ENCODE data around the gene GLS. TPM values are rescaled to one million over a fixed set of nuclear protein-coding genes. Genes with fewer than 3 reads are reported as not detected.
"Not testable (repeated sequence)": the region's sequence is repeated elsewhere in the genome, so short reads cannot be mapped to it uniquely, and the experiment has no call there.

Gene GLS
- total and polyA plus RNA-seq, 2 donors = 27.6 to 312 TPM

- H3K4me3 ChIP-seq (ENCODE audit: low read depth, low read length) = no peak overlapping the region
- no peak for DNase-seq (ENCODE audit: extremely low spot score)
- no peaks in the 10 kb centered on the region for H3K4me1 ChIP-seq (ENCODE audit: insufficient read depth)
- WGBS = 75% methylated on average over 2 of the region's 2 CpGs
- H3K36me3 ChIP-seq (ENCODE audit: insufficient read depth) = no peaks in the 10 kb centered on the region
- no peak overlapping the region for H3K27ac ChIP-seq (ENCODE audit: low read depth)
Measured at GRCh38 chr2:190862571-190862991, 18.0 kb upstream of the GLS start.

- H3K36me3 ChIP-seq (ENCODE audit: insufficient read depth) = no peaks in the 10 kb centered on the region
- no peak overlapping the region for H3K27ac ChIP-seq (ENCODE audit: low read depth)
- no peaks in the 10 kb centered on the region for H3K4me1 ChIP-seq (ENCODE audit: insufficient read depth)
- no peak overlapping the region for H3K4me3 ChIP-seq (ENCODE audit: low read depth, low read length)
- 38% methylated on average over 3 of the region's 3 CpGs for WGBS
- DNase-seq (ENCODE audit: extremely low spot score) = no peak
Measured at GRCh38 chr2:190863946-190864345, 16.7 kb upstream of the GLS start.

- H3K36me3 ChIP-seq (ENCODE audit: insufficient read depth) = no peaks in the 10 kb centered on the region
- no peak overlapping the region for H3K4me3 ChIP-seq (ENCODE audit: low read depth, low read length)
- no peak for DNase-seq (ENCODE audit: extremely low spot score)
- H3K27ac ChIP-seq (ENCODE audit: low read depth) = no peak overlapping the region
- no peaks in the 10 kb centered on the region for H3K4me1 ChIP-seq (ENCODE audit: insufficient read depth)
Measured at GRCh38 chr2:190864375-190864774, 16.2 kb upstream of the GLS start.

- Histone ChIP-seq H3K27ac (ENCODE audit: low read depth) (no peak overlapping the region), H3K4me3 (ENCODE audit: low read depth, low read length) (no peak overlapping the region), H3K36me3 (ENCODE audit: insufficient read depth) (no peaks in the 10 kb centered on the region), H3K4me1 (ENCODE audit: insufficient read depth) (no peaks in the 10 kb centered on the region)
- WGBS = 30% methylated on average over 2 of the region's 2 CpGs
- DNase-seq (ENCODE audit: extremely low spot score) = no peak
Measured at GRCh38 chr2:190867212-190867611, 13.4 kb upstream of the GLS start.

GRCh38 chr2:190867832-190868231, 12.8 kb upstream of the GLS start:
- H3K27ac ChIP-seq (ENCODE audit: low read depth) = no peak overlapping the region
- no peaks in the 10 kb centered on the region for H3K4me1 ChIP-seq (ENCODE audit: insufficient read depth)
- H3K36me3 ChIP-seq (ENCODE audit: insufficient read depth) = no peaks in the 10 kb centered on the region
- DNase-seq (ENCODE audit: extremely low spot score) = no peak
- H3K4me3 ChIP-seq (ENCODE audit: low read depth, low read length) = no peak overlapping the region
- WGBS = 91% methylated on average over 4 of the region's 4 CpGs

- WGBS = 88% methylated on average over 5 of the region's 5 CpGs
- Histone ChIP-seq H3K36me3 (ENCODE audit: insufficient read depth) (no peaks in the 10 kb centered on the region), H3K27ac (ENCODE audit: low read depth) (no peak overlapping the region), H3K4me1 (ENCODE audit: insufficient read depth) (no peaks in the 10 kb centered on the region), H3K4me3 (ENCODE audit: low read depth, low read length) (no peak overlapping the region)
- no peak for DNase-seq (ENCODE audit: extremely low spot score)
Measured at GRCh38 chr2:190869721-190870120, 10.9 kb upstream of the GLS start.

- H3K4me3 ChIP-seq (ENCODE audit: low read depth, low read length); H3K36me3 ChIP-seq (ENCODE audit: insufficient read depth); H3K27ac ChIP-seq (ENCODE audit: low read depth); DNase-seq (ENCODE audit: extremely low spot score); H3K4me1 ChIP-seq (ENCODE audit: insufficient read depth): not testable (repeated sequence)
- 95% methylated on average over 7 of the region's 7 CpGs for WGBS
Measured at GRCh38 chr2:190873451-190873850, 7.2 kb upstream of the GLS start.

- no peak overlapping the region for H3K4me3 ChIP-seq (ENCODE audit: low read depth, low read length)
- 80% methylated on average over 2 of the region's 2 CpGs for WGBS
- no peak for DNase-seq (ENCODE audit: extremely low spot score)
- no peaks in the 10 kb centered on the region for H3K4me1 ChIP-seq (ENCODE audit: insufficient read depth)
- no peak overlapping the region for H3K27ac ChIP-seq (ENCODE audit: low read depth)
- no peaks in the 10 kb centered on the region for H3K36me3 ChIP-seq (ENCODE audit: insufficient read depth)
Measured at GRCh38 chr2:190875891-190876290, 4.7 kb upstream of the GLS start.

- no peak for DNase-seq (ENCODE audit: extremely low spot score)
- no peak overlapping the region for H3K4me3 ChIP-seq (ENCODE audit: low read depth, low read length)
- WGBS = 36% methylated on average over 1 of the region's 1 CpG
- no peaks in the 10 kb centered on the region for H3K36me3 ChIP-seq (ENCODE audit: insufficient read depth)
- no peaks in the 10 kb centered on the region for H3K4me1 ChIP-seq (ENCODE audit: insufficient read depth)
- no peak overlapping the region for H3K27ac ChIP-seq (ENCODE audit: low read depth)
Measured at GRCh38 chr2:190876631-190877030, 4.0 kb upstream of the GLS start.

- WGBS = 94% methylated on average over 2 of the region's 2 CpGs
- H3K4me3 ChIP-seq (ENCODE audit: low read depth, low read length) = no peak overlapping the region
- DNase-seq (ENCODE audit: extremely low spot score) = no peak
- no peak overlapping the region for H3K27ac ChIP-seq (ENCODE audit: low read depth)
- H3K36me3 ChIP-seq (ENCODE audit: insufficient read depth) = no peaks in the 10 kb centered on the region
- H3K4me1 ChIP-seq (ENCODE audit: insufficient read depth) = no peaks in the 10 kb centered on the region
Measured at GRCh38 chr2:190877436-190877835, 3.2 kb upstream of the GLS start.

- Histone ChIP-seq H3K36me3 (ENCODE audit: insufficient read depth) (no peaks in the 10 kb centered on the region), H3K4me1 (ENCODE audit: insufficient read depth) (no peaks in the 10 kb centered on the region), H3K27ac (ENCODE audit: low read depth) (peak overlapping the region; percentile 94), H3K4me3 (ENCODE audit: low read depth, low read length) (peak overlapping the region; percentile 98)
- WGBS = 36% methylated on average over 28 of the region's 28 CpGs
- DNase-seq (ENCODE audit: extremely low spot score) = no peak
Measured at GRCh38 chr2:190879474-190880377, 895 bp upstream of the GLS start.

GRCh38 chr2:190881084-190881597, 520 bp downstream of the GLS start:
- Histone ChIP-seq H3K4me3 (ENCODE audit: low read depth, low read length) (peak overlapping the region; percentile 98), H3K36me3 (ENCODE audit: insufficient read depth) (no peaks in the 10 kb centered on the region), H3K4me1 (ENCODE audit: insufficient read depth) (no peaks in the 10 kb centered on the region), H3K27ac (ENCODE audit: low read depth) (peak overlapping the region; percentile 92)
- under 1% methylated on average over 60 of the region's 60 CpGs for WGBS
- no peak for DNase-seq (ENCODE audit: extremely low spot score)

- peak overlapping the region; percentile 92 for H3K27ac ChIP-seq (ENCODE audit: low read depth)
- no peaks in the 10 kb centered on the region for H3K4me1 ChIP-seq (ENCODE audit: insufficient read depth)
- H3K4me3 ChIP-seq (ENCODE audit: low read depth, low read length) = peak overlapping the region; percentile 98
- peak; percentile 50 for DNase-seq (ENCODE audit: extremely low spot score)
- no peaks in the 10 kb centered on the region for H3K36me3 ChIP-seq (ENCODE audit: insufficient read depth)
- under 1% methylated on average over 46 of the region's 46 CpGs for WGBS
Measured at GRCh38 chr2:190881598-190882410, 1.2 kb downstream of the GLS start.

- no peaks in the 10 kb centered on the region for H3K4me1 ChIP-seq (ENCODE audit: insufficient read depth)
- H3K4me3 ChIP-seq (ENCODE audit: low read depth, low read length) = peak overlapping the region; percentile 98
- H3K36me3 ChIP-seq (ENCODE audit: insufficient read depth) = no peaks in the 10 kb centered on the region
- H3K27ac ChIP-seq (ENCODE audit: low read depth) = no peak overlapping the region
- 18% methylated on average over 5 of the region's 5 CpGs for WGBS
- DNase-seq (ENCODE audit: extremely low spot score) = no peak
Measured at GRCh38 chr2:190882411-190882766, 1.8 kb downstream of the GLS start.

All from urinary bladder (tissue), 4 donors.